ENCODE results near the gene PNCK. TPM values are rescaled to one million over a fixed set of nuclear protein-coding genes. Genes with fewer than 3 reads are reported as not detected.

Gene PNCK
- total RNA-seq, 1 donor from 2014 or later, result 0.72 TPM

- Histone ChIP-seq H3K36me3 (no peaks in the 10 kb centered on the region), H3K27me3 (peaks cover 9% of the 10 kb centered on the region), H3K27ac (no peak overlapping the region), H3K9me3 (no peaks in the 10 kb centered on the region), H3K4me3 (no peak overlapping the region), H3K4me1 (no peaks in the 10 kb centered on the region)
- DNase-seq (no peak), ATAC-seq (no peak)
- no peak for TF ChIP-seq CTCF (IDR thresholded peaks at IDR 0.05)
- intact Hi-C loops (cut with DNase I), result no loop called here
These were observed 36.9 kb downstream of the PNCK start for GRCh38 chrX:153636716-153637115.

GRCh38 chrX:153635788-153636668, 37.6 kb downstream of the PNCK start:
- H3K36me3 ChIP-seq, result no peaks in the 10 kb centered on the region
- ATAC-seq (peak; percentile 54), DNase-seq (peak; percentile 56)
- H3K4me3 ChIP-seq, result no peak overlapping the region
- no peaks in the 10 kb centered on the region for H3K4me1 ChIP-seq
- peaks cover 2% of the 10 kb centered on the region for H3K27me3 ChIP-seq
- intact Hi-C loops (cut with DNase I), result no loop called here
- H3K27ac ChIP-seq, result no peak overlapping the region
- TF ChIP-seq CTCF (IDR thresholded peaks at IDR 0.05), result peak; percentile 13
- no peaks in the 10 kb centered on the region for H3K9me3 ChIP-seq

- no peak for TF ChIP-seq CTCF (IDR thresholded peaks at IDR 0.05)
- no peaks in the 10 kb centered on the region for H3K36me3 ChIP-seq
- intact Hi-C loops (cut with DNase I), result no loop called here
- DNase-seq (no peak), ATAC-seq (no peak)
- no peaks in the 10 kb centered on the region for H3K9me3 ChIP-seq
- H3K27ac ChIP-seq, result no peak overlapping the region
- H3K27me3 ChIP-seq, result no peaks in the 10 kb centered on the region
- H3K4me3 ChIP-seq, result no peak overlapping the region
- H3K4me1 ChIP-seq, result no peaks in the 10 kb centered on the region
These were observed 38.2 kb downstream of the PNCK start for GRCh38 chrX:153635388-153635787.

- intact Hi-C loops (cut with DNase I), result no loop called here
- Histone ChIP-seq H3K4me1 (no peaks in the 10 kb centered on the region), H3K4me3 (no peak overlapping the region), H3K36me3 (no peaks in the 10 kb centered on the region), H3K27me3 (no peaks in the 10 kb centered on the region), H3K9me3 (no peaks in the 10 kb centered on the region), H3K27ac (no peak overlapping the region)
- DNase-seq (no peak), ATAC-seq (no peak)
- TF ChIP-seq CTCF (IDR thresholded peaks at IDR 0.05), result no peak
These were observed 38.8 kb downstream of the PNCK start for GRCh38 chrX:153634832-153635231.

- intact Hi-C loops (cut with DNase I), result no loop called here
- no peak for ATAC-seq
These were observed 39.4 kb downstream of the PNCK start for GRCh38 chrX:153634236-153634635.

More at GRCh38 chrX:153634236-153634635, 39.4 kb downstream of the PNCK start:
- no peak overlapping the region for H3K27ac ChIP-seq
- no peak overlapping the region for H3K4me3 ChIP-seq
- no peak for TF ChIP-seq CTCF (IDR thresholded peaks at IDR 0.05)
- H3K36me3 ChIP-seq, result no peaks in the 10 kb centered on the region
- H3K27me3 ChIP-seq, result no peaks in the 10 kb centered on the region
- H3K9me3 ChIP-seq, result no peaks in the 10 kb centered on the region
- H3K4me1 ChIP-seq, result no peaks in the 10 kb centered on the region
- no peak for DNase-seq
